Astrocyte (in vitro differentiated cells and primary cell): Measurements from ENCODE around the gene KHNYN. TPM values are rescaled to one million over a fixed set of nuclear protein-coding genes. Genes with fewer than 3 reads are reported as not detected.

ENCODE experiments used
- DNase-seq: peaks from one replicate; pipeline ENCODE4 v3.0.0-alpha.2; 2010; ENCODE audit warnings: low read depth
- FAIRE-seq: peaks from 2 replicates; lab custom pipeline; 2011; peaks lifted over from hg19 to GRCh38; lab: Jason Lieb, UNC
- H2AFZ ChIP-seq: 2 replicates; pipeline ENCODE4 v1.6.0; 2012; ENCODE audit warnings: low read depth, low read length, inconsistent platforms
- H3K27ac ChIP-seq: 2 replicates; pipeline ENCODE4 v1.5.1; 2011; ENCODE audit warnings: low read depth, low read length, inconsistent platforms
- H3K27me3 ChIP-seq: 2 replicates; pipeline ENCODE4 v1.6.0; 2011; ENCODE audit warnings: low read length, inconsistent platforms; ENCODE audit not compliant: insufficient read depth
- H3K36me3 ChIP-seq: 2 replicates; pipeline ENCODE4 v1.5.1; 2011; ENCODE audit warnings: low read length, inconsistent platforms; ENCODE audit not compliant: insufficient read depth
- H3K4me1 ChIP-seq: 2 replicates; pipeline ENCODE4 v1.5.1; 2011; ENCODE audit warnings: low read length, inconsistent platforms; ENCODE audit not compliant: insufficient read depth
- H3K4me2 ChIP-seq: 2 replicates; pipeline ENCODE4 v1.6.0; 2012; ENCODE audit warnings: low read length, inconsistent platforms
- H3K4me3 ChIP-seq: 2 replicates; pipeline ENCODE4 v1.5.1; 2011; ENCODE audit warnings: low read depth, mild to moderate bottlenecking, low read length, inconsistent platforms; ENCODE audit not compliant: insufficient read depth
- H3K79me2 ChIP-seq: 2 replicates; pipeline ENCODE4 v1.6.0; 2012; ENCODE audit warnings: mild to moderate bottlenecking, low read length, inconsistent platforms; ENCODE audit not compliant: insufficient read depth
- H3K9ac ChIP-seq: 2 replicates; pipeline ENCODE4 v1.6.0; 2012; ENCODE audit warnings: mild to moderate bottlenecking, low read length, inconsistent platforms
- H3K9me3 ChIP-seq: 2 replicates; pipeline ENCODE4 v1.5.1; 2012; ENCODE audit warnings: low read depth, mild to moderate bottlenecking, low read length, inconsistent platforms; ENCODE audit not compliant: insufficient read depth
- H4K20me1 ChIP-seq: 2 replicates; pipeline ENCODE4 v1.6.0; 2012; ENCODE audit warnings: low read length, inconsistent platforms; ENCODE audit not compliant: insufficient read depth
- H3K27ac Mint-ChIP-seq: one replicate; pipeline ENCODE4 v1.8.0; 2021; ENCODE audit warnings: mild to moderate bottlenecking, mixed read lengths; ENCODE audit not compliant: unreplicated experiment
- H3K27me3 Mint-ChIP-seq: one replicate; pipeline ENCODE4 v1.8.0; 2021; ENCODE audit warnings: low read depth, mixed read lengths; ENCODE audit not compliant: unreplicated experiment
- H3K36me3 Mint-ChIP-seq: one replicate; pipeline ENCODE4 v1.8.0; 2021; ENCODE audit warnings: low read depth, mixed read lengths; ENCODE audit not compliant: unreplicated experiment
- H3K4me1 Mint-ChIP-seq: one replicate; pipeline ENCODE4 v1.8.0; 2021; ENCODE audit warnings: low read depth, mixed read lengths; ENCODE audit not compliant: unreplicated experiment
- H3K4me3 Mint-ChIP-seq: one replicate; pipeline ENCODE4 v1.8.0; 2021; ENCODE audit warnings: mild to moderate bottlenecking, moderate library complexity, mixed read lengths; ENCODE audit not compliant: unreplicated experiment
- H3K9me3 Mint-ChIP-seq: one replicate; pipeline ENCODE4 v1.8.0; 2021; ENCODE audit warnings: mild to moderate bottlenecking, mixed read lengths; ENCODE audit not compliant: unreplicated experiment
- EZH2 ChIP-seq: IDR thresholded peaks from 2 replicates; pipeline ENCODE4 v1.6.1; 2012; ENCODE audit warnings: mild to moderate bottlenecking, low read length, inconsistent platforms; ENCODE audit not compliant: insufficient read depth
- total RNA-seq: library from RNA; stranded (reverse); gene quantifications from 2 replicates; pipeline ENCODE4 v1.2.1, GENCODE V29; 2021
- TF ChIP-seq, protein P1 (sequence below): IDR thresholded peaks from 2 replicates; pipeline ENCODE4 v1.5.1; 2011; ENCODE audit warnings: low read depth, mild to moderate bottlenecking, inconsistent platforms, low read length, moderate library complexity; ENCODE audit not compliant: insufficient read depth

The KHNYN gene
- total RNA-seq, 1 donor from 2014 or later: 45.5 TPM

- peak overlapping the region; percentile 59 for H3K4me3 ChIP-seq
- H3K27me3 Mint-ChIP-seq: peaks cover 2% of the 10 kb centered on the region
Measured at GRCh38 chr14:24399999-24400718, 29.6 kb upstream of the KHNYN start.

GRCh38 chr14:24401810-24402702, 27.7 kb upstream of the KHNYN start:
- Histone ChIP-seq H2AFZ (no peak overlapping the region), H3K4me2 (no peak overlapping the region), H3K27ac (no peak overlapping the region), H3K4me1 (peaks cover 4% of the 10 kb centered on the region), H4K20me1 (no peaks in the 10 kb centered on the region), H3K36me3 (no peaks in the 10 kb centered on the region), H3K4me3 (no peak overlapping the region), H3K9me3 (no peaks in the 10 kb centered on the region), H3K27me3 (peaks cover 3% of the 10 kb centered on the region), H3K79me2 (no peaks in the 10 kb centered on the region), H3K9ac (no peak overlapping the region)
- H3K4me3 Mint-ChIP-seq: peak overlapping the region; percentile 40
- TF ChIP-seq EZH2: no peak
- TF ChIP-seq, protein P1, sequence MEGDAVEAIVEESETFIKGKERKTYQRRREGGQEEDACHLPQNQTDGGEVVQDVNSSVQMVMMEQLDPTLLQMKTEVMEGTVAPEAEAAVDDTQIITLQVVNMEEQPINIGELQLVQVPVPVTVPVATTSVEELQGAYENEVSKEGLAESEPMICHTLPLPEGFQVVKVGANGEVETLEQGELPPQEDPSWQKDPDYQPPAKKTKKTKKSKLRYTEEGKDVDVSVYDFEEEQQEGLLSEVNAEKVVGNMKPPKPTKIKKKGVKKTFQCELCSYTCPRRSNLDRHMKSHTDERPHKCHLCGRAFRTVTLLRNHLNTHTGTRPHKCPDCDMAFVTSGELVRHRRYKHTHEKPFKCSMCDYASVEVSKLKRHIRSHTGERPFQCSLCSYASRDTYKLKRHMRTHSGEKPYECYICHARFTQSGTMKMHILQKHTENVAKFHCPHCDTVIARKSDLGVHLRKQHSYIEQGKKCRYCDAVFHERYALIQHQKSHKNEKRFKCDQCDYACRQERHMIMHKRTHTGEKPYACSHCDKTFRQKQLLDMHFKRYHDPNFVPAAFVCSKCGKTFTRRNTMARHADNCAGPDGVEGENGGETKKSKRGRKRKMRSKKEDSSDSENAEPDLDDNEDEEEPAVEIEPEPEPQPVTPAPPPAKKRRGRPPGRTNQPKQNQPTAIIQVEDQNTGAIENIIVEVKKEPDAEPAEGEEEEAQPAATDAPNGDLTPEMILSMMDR: no peak
- no peaks in the 10 kb centered on the region for H3K9me3 Mint-ChIP-seq
- H3K36me3 Mint-ChIP-seq: peaks cover 7% of the 10 kb centered on the region
- FAIRE-seq: no peak
- peaks cover 2% of the 10 kb centered on the region for H3K27me3 Mint-ChIP-seq
- DNase-seq: no peak
- H3K27ac Mint-ChIP-seq: no peak overlapping the region
- H3K4me1 Mint-ChIP-seq: peaks cover 32% of the 10 kb centered on the region

More at GRCh38 chr14:24399999-24400718, 29.6 kb upstream of the KHNYN start:
- H3K4me1 ChIP-seq: peaks cover 4% of the 10 kb centered on the region
- H3K27ac ChIP-seq: no peak overlapping the region
- Mint-ChIP-seq H3K9me3 (no peaks in the 10 kb centered on the region), H3K4me1 (peaks cover 46% of the 10 kb centered on the region), H3K36me3 (peaks cover 3% of the 10 kb centered on the region), H3K27ac (no peak overlapping the region), H3K4me3 (peak overlapping the region; percentile 90)
- TF ChIP-seq, protein P1: no peak
- no peak for TF ChIP-seq EZH2
- peaks cover 3% of the 10 kb centered on the region for H3K27me3 ChIP-seq
- H4K20me1 ChIP-seq: no peaks in the 10 kb centered on the region
- H3K79me2 ChIP-seq: no peaks in the 10 kb centered on the region
- no peak for DNase-seq
- peak overlapping the region; percentile 91 for H3K4me2 ChIP-seq
- no peaks in the 10 kb centered on the region for H3K9me3 ChIP-seq
- peak overlapping the region; percentile 54 for H3K9ac ChIP-seq
- H2AFZ ChIP-seq: peak overlapping the region; percentile 64
- FAIRE-seq: no peak
- no peaks in the 10 kb centered on the region for H3K36me3 ChIP-seq
